GM19238 (cell line): ENCODE measurements around the gene UBE2C.

Source experiments
- DNase-seq: peaks from one replicate; pipeline ENCODE4 v3.0.0; 2011; ENCODE audit warnings: low spot score; ENCODE audit not compliant: insufficient read length

UBE2C gene

DNA sequence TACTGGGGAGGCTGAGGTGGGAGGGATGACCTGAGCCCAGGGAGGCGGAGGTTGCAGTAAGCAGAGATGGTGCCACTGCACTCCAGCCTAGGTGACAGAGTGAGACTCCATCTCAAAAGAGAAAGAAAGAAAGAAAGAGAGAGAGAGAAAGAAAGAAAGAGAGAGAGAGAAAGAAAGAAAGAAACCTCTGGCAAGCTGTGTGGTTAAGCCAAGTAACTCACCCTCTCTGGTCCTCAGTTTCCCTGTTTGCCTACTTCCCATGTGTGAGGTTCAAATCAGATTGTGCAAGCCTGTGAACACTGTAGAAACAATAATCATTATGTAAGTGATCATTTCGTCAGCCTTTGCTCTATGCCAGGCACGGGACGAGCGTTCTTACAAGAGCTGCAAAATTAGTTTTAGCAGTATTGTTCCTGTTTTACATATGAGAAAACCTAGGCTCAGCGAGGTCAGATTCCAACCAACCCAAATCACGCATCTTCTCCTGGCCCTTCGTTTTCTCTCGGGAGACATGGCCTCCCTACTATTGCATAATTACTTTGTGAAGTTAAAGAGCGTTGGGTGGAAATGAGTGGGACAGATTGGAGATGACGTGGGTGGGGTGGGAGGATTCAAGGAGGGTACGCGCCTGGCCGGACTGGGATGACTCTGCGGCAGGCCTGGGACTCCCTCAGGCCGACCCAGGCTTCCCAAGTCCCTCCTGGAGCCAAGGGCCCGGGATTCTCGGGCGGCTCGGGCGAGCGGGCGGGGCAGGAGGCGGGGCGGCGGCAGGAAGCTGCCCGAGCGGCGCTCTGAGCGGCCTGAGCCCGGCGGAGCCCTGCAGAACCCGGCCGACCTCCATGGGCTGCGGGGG, 20.8 kb downstream of the UBE2C start, which contains the start of gene SNX21:
TSS of gene SNX21 (plus strand) at position 770 of the 853 bp plus-strand sequence. CDS start 121 bp downstream, outside the sequence.
- peak; percentile 48 for DNase-seq

DNA sequence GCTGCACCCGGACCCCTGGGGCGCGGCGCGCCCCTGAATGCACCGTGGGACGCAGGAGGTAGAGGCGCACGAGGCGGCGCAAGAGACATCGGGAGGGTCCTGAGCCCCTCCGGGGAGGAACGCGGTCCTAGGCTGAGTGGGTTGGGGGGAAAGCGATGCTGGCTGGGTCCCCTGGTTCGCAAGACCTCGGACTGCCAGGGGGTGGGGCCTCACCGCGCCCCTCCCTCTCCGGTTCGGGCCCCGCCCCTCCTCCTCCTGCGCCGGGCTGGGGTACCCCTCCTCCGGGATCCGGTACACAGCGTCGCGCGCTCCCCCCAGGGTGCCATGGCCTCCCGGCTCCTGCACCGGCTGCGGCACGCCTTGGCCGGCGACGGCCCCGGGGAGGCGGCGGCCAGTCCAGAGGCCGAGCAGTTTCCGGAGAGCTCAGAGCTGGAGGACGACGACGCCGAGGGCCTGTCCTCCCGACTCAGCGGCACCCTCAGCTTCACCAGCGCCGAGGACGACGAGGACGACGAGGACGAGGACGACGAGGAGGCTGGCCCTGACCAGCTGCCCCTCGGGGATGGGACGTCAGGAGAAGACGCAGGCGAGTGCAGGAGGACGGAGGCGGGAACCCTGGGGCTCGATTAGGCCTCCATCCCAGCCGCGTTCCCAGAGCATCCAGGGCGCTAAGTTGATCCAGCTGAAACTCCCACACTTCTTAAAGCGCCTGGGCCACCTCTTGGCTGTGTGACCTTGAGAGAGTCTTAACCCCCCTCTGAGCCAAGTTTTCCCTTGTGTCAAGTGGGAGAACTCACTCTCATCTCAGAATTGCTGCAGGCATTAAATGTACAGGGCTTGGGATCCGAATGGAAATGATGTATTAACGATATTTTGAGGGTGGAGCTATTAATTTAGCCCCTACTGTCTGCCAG, 21.7 kb downstream of the UBE2C start:
- DNase-seq: peak; percentile 55

DNA sequence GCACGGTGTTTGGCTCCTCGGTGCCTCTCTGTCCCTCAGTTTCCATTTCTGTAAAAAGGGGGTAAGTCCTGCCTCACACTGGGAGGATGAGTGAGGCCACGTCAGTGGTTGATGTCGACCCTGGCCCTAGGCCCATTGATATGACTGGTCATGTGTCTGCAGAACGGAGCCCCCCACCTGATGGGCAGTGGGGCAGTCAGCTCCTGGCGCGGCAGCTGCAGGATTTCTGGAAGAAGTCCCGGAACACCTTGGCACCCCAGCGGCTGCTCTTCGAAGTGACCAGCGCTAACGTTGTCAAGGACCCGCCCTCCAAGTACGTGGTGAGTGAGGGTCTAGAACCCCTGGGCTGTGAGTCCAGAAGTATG, 22.3 kb downstream of the UBE2C start:
- DNase-seq: no peak

DNA sequence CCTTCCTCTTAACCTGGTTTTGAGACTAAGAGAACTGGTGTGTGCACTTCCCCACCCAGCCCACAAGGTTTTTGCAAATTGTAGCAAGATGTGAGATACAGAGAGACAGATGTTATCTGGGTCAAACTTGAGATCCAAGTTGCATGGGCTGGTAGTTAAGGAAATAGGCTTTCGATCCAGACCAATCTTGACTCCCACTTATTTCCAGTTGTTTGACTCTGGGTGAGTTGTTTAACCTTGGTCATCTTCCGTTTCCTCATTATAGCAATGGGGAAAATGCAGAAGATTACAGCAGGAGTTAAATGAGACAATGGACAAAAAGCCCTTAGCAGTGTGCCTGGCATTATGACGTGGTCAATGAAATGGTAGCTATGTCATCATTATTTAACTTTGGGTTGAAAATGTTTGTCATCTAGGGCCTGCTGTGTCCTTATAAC, 22.9 kb downstream of the UBE2C start:
- DNase-seq: no peak

DNA sequence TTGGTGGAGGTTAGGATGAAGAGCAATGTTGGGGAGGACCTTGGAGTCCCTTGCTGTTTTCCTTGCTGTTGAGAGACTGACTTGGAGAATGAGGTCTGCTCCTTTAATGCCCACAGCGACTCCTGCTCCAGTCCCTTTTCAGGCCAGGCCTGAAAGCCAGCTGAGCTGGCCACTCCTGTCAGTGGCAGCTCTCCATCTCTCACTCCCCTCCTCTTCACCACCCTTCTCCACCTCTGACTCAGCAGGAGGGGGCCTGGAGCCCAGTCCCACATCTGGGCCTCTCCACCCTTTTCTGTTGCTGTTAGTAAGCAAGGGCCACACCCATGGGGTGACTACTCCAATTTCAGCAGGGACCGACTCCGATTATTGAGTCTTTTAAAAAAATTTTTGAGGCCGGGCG, 23.4 kb downstream of the UBE2C start:
- DNase-seq: no peak

DNA sequence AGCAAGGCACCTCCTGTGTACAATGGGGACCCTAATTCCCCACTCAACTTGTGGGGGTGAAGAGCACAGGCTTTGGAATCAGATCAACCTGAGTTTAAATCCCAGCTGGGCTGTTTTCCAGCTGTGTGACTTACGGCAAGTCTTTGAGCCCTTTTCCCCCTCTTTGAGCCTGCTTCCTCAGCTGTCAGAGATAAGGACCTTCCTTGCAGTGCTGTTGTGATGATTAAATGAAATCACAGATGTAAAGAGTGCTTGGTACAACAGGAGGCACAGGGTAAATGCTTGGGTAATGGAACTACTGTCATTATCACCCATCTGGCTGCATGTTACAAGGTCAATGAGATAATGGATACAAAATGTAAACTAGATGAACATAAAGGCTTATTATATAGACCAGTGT, 24.4 kb downstream of the UBE2C start:
- DNase-seq: no peak

DNA sequence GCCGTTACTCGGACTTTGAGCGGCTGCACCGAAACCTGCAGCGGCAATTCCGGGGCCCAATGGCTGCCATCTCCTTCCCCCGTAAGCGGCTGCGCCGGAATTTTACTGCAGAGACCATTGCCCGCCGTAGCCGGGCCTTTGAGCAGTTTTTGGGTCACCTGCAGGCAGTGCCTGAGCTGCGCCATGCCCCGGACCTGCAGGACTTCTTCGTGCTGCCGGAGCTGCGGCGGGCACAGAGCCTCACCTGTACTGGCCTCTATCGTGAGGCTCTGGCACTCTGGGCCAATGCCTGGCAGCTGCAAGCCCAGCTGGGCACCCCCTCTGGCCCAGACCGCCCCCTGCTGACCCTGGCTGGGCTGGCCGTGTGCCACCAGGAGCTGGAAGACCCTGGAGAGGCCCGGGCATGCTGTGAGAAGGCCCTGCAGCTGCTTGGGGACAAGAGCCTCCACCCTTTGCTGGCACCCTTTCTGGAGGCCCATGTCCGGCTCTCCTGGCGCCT, 28.3 kb downstream of the UBE2C start:
- DNase-seq: no peak

DNA sequence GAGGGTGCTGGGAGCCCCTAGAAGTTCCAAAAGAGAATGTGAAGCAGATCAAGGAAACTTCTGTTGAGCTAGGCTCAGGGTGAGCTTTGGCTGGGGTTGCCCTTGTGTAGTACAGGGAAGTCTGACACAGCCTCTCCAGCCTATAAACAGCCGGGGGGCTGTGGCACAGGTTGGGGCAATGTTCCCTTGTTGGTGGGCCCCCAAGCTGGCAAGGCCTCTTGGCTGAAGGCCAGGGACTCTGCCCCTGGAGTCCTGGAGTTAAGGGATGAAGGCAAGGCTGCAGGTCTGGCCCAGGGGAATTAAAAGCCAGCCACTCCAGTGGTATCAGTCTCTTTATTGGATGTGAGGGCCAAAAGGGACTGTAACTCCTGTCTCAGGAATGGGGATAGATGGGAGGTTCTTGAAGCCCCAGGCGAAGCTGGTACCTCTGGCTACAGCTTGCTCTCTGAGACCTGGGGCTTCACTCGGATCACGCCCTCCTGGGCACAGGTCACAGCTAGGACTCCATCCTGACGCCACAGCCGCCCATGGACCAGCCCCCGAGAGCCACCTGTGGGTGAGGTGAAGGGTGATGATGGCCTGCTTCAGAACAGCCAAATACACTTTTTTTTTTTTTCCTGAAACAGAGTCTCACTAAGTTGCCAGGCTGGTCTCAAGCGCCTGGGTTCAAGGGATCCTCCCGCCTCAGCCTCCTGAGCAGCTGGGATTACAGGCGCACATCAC, 29.1 kb downstream of the UBE2C start:
- no peak for DNase-seq

DNA sequence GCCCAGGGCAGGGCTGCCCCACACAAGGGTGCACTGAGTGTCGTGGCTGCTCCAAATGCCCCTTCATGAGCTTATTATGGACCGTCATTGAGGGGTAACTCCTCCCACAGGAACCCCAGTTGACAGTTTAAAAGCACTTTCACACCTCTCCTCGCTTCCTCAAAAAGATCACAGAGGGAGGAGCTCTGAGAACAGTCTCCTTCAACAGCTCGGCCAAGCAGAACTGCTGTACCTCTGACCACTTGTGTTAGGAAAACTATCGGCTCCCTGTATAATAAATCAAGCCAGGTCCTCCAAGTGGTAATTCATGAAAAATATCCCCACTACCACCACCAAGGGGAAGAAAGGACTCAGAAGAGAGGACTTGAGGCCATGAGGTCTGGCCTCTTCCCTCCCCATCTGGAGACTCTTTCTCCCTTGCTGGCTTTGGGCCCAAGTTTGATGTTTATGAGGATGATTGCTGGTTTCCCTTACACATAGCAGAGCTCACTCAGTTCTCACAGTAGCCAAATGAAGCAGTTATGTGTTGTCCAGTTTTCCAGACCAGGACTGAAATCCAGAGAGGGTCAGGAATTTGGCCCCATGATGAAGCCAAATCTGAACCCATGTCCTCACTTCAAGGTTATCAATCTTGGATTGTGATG, 29.8 kb downstream of the UBE2C start:
- DNase-seq: peak; percentile 52

DNA sequence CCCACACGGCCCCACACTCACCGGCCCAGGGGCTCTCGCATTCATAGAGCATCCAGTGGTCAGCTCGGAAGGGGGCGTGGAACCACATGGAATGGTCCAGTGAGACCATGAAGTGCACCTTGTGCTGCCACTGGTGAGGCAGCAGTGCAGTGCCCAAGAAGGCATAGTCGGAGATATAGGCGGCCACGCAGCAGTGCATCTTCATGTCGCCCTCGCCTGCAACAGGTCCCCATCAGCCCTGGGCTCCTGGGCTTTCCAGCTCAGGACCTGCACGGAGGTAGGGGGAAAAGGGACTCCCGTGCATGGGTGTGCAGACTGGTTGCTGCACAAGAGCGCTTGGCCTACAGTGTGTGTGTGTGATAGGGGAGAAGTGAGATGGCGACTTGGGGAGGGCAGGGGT, 31.1 kb downstream of the UBE2C start:
- DNase-seq: no peak

DNA sequence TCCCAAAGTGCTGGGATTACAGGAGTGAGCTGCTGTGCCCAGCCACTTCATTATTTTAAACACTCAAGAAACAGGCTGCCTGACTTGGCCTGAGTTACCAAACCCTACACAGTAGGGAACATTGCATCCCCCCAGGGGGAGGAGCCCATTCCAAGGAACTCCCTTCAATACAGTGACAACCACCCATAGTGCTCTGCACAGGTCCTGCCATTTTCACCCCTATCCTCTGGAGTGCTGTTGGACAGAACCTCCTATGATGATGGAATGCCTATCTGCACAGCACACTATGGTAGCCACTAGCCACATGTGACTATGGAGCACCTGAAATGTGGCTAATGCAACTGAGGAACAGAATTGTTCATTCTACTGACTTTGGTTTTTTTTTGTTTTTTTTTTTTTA, 33.0 kb downstream of the UBE2C start:
- no peak for DNase-seq

DNA sequence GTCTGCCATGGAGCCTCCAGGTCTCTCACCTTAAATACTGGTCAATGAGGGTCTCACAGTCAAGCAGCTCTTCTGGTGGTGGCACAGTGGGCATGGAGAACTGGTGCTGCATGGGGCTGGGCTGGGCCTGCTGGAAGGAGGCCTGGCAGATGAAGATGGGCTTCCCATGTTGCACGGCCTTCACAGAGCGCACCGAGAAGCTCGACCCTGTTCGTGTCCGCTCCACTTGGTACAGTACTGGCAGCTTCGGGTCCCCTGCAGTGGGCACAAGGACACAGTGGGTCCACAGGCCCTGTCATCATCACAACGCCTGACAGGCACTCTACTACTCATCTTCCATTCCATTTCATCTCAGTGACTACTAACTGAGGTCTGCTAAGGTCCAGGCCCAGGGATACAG, 36.0 kb downstream of the UBE2C start:
- no peak for DNase-seq

DNA sequence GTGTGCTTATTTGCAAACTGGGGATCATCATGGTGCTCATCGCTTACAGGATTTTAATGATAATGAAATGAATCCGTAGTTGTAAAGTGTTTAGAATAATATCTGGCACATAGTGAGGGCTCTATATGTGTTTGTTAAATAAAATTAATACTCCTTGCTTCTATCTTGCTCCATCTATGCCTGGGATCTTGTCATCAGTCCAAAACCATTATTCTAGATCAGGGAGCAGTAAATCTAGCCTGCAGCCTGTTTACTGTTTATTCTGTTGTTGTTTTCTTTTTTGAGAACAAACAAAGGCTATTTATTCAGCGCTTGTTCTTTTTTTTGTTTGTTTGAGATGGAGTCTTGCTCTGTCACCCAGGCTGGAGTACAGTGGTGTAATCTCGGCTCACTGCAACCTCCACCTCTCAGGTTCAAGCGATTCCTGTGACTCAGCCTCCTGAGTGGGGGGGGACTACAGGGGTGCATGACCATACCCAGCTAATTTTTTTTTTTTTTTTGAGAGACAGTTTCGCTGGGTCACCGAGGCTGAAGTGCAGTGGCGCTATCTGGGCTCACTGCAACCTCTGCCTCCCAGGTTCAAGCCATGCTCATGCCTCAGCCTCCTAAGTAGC, 36.6 kb downstream of the UBE2C start:
- no peak for DNase-seq

DNA sequence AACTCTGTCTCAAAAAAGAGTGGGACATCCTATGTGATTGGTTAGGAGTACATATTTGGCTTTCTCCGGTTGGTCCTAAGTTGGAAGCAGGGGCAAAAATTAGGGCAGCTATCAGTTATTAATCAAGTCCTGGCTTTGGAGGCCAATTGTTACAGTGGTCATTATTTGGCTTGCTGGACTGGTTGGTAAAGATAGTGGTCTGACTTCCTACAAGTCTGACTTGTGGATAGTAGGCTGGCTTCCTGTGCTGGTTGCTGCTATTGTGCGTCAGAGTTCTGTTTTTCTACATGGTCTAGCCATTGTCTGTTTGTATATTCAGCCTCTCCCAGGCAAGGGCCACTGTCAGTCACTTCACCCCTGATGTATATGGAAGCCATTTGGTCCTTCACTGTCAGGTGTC, 37.8 kb downstream of the UBE2C start:
- DNase-seq: no peak

DNA sequence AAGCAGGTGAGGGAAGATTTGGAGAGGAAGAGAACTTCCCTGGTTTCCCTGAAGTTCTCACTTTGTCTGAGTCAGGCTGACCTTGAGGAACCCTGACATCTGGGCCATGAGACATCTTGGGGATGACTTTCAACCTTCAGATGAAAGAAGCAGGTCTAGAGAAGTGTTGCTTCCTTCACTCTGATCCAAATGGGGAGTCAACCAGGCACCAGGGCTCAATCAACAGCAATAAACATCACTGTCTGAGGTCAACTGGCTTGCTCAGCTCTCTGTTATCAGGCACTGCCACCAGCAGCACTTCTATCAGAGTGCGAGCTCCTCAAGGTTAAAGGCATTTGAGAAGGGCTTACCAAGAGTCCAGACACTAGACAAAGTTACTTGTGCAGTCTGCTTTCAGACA, 38.5 kb downstream of the UBE2C start:
- no peak for DNase-seq

DNA sequence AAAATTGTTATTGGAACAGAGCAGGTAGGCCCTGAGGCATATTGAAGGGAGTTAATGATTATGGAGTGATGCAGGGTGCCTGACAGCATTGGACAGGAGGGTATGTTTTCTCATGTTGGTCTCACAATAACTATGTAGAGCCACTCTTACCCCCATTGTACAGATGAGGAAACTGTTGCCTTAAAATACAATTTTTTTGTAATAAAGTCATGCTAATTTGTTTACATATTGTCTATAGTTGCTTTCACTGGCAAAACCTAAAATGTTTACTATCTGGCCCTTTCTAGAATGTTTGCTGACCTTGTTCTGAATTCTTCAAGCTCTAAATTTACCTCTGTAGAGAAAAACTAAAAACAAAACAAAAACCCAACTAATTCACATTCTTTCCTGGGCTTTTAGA, 39.1 kb downstream of the UBE2C start:
- DNase-seq: no peak

DNA sequence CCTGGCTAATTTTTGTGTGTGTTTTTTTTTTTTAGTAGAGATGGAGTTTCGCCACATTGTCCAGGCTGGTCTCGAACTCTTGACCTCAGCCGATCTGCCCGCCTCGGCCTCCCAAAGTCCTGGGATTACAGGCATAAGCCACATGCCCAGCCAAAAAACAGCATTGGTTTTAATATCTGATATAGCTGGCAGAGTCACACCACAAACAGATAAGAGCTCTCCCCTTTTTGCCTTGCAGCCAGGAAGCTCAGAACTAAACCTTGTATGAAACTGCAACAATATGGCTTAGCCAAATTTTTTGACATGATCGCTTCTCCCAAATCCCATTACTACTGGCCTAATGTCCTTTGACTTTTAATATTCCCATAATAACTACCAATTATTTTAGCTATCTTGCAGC, 39.9 kb downstream of the UBE2C start:
- no peak for DNase-seq

DNA sequence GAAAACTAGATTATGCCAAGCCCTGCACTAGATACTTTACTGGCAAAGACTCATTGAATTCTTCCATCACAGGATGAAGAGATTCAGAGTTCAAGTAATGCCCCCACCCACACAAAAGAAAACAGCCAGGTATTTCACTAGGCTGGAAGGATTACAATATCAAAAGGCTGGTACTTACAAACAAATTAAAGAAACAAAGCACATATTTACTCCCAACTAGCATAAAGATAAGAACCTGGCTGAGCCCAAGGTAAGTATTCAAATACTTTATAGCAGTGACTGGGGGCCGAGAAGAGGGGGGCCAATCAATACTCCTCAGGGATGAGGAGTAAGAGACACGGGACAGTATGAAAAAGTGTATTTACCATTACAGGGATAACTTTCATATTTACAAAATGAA, 41.0 kb downstream of the UBE2C start:
- DNase-seq: no peak

DNA sequence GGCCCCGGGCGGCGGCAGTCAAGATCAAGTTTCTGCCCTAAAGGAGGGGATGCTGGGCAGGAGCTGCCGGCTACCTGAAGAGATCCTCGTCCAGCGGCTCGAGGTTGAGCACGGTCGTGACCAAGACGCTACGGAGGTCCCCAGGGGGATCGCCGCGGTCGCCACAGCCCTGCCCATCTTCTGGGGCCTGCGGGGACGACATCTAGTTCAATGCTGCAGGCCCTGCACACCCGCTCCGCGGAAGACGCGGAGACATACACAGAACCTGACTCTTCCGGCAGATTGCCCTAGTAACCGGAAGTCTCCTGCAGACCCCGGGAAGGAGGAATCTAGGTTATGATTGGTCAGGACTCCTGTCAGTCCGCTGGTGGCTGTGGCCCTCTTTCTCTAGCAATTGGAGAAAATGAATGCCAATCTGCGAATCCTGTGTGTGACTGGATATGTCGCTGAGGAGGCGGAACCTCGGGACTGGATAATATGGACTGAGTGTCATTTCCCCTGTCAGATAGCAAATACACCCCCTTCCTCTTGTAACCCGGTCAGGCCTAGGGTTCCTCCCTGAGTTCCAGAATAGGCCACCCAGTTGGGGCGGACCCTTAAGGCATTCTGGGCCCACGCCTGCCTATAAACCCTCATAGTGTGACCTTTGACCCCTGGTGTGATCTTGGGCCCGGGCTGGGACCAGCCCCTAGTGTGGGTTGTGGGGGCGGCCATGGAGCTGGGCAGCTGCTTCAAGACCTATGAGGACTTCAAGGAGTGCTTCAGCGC, 44.9 kb downstream of the UBE2C start, which contains the start of the genes ACOT8 and ZSWIM3:
TSS of gene ACOT8 (minus strand) at position 279 of the 768 bp plus-strand sequence. CDS start at position 202, 77 bp downstream.
TSS of gene ZSWIM3 (plus strand) at position 501 of the 768 bp plus-strand sequence. CDS start at position 713, 212 bp downstream.
- DNase-seq: peak; percentile 98

DNA sequence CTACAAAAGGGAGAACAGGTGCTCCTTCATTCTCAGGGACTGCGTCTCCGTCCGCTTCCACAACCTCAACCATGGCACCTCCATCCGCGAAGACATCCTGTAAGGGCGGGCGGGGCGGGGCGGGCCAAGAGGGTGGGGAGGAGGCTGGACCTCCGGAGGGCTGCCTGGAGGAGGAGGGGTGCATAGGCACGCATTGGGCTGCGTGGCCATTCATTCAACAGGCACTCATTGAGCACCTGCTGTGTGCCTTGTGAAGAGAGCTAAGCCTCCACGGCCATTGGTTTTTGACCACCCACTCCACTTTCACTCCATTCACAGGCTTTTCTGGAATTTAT, 45.4 kb downstream of the UBE2C start:
- peak; percentile 70 for DNase-seq
